ENCODE results near the gene PTPN4.

PTPN4 gene

DNA sequence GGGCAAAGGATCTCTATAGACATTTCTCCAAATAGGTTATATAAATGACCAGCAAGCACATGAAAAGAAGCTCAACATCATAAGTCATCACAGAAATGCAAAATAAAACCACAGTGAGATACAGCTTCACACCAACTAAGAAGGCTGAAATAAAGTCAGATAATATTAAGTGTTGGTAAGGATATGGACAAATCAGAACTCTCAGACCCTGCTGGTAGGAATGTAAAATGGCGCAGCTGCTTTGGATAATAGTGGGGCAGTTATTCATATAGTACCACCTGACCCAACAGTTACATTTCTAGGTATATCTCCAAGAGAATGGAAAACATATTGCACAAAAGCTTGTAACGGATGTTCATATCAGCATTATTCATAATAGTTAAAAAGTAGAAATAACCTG lies 267.2 kb downstream of the PTPN4 start:
- DNase-seq, result no peak

DNA sequence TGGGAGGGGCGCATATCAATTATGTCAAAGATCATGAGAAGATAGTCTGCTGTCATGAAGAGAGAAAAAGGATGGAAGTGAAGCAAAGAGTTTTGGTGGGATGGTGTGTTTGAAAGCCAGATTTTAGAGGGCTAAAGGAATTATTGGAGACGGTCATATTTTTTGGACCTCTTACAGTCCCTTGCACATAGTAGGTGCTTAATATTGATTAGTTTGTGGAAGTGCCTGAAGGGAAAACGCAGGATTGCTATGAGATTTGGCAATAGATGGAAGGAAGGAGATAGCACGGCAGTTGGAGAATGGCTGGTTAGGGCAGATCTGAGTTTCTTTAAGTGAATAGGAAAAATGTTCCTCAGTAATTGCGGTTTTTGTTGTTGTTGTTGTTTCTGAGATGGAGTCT lies 269.1 kb downstream of the PTPN4 start:
- DNase-seq, result no peak

DNA sequence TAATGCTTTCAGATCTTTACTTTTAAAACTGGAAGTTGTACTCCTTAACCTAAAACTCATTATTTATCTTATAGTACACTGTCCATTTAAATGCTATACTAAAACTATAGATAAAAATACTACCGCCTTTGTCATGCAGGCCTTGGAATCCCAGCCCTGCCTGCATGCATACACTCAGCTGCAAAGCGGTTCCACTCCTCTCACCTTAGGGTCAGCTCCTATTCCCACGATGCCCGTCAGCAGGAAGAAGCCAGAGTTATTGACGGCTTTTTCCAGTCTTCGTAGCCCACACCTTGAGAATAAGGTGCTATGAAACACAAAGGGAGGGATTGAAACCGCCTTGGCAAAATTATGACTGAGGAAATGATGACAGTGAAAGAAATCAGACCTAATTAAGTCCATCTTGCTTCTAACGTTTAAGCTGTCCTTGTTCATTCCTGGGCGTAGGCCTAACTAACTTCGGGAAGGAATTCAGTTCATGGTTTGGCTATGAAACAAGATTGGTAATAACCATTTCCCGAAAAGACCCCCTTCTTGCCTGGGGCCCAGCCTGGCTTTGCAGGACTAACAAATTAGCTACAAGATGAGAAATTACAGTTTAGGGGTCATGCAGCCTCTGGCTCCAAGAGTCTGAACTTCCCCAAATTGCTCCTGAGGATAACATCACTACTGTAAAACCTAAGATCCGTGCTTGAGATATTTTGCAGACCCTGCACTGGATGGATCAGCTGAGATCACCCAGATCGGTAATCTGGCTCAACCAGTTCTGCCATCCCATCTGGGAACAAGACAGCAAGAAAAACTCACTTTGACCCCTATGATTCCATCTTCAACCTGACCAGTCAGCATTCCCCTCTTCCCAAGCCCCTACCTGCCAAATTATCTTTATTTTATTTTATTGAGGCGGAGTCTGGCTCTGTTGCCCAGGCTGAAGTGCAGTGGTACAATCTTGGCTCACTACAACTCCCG lies 270.2 kb downstream of the PTPN4 start:
- DNase-seq, result no peak

DNA sequence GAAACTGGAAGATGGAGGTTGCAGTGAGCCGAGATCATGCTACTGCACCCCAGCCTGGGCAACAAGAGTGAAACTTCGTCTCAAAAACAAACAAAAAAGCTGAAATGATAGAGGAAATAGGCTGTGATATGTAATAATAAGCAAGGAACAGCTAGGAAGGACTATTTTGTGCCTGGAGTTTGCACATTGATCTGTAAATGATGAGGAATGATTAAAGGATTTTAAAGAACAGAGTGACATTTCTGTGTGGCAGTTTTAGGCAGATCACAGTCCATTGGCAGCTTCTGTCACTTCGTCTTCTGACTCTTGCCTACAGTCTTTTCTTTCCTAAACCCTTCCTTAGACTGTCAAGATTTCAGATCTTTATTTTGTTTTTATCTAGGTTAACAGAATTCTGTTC lies 272.6 kb downstream of the PTPN4 start:
- no peak for DNase-seq
